SK-N-SH treated with all-trans-retinoic acid at 6 μM for 48 hours (cell line): Measurements from ENCODE around the gene C6orf136.

Source experiments
- ATAC-seq: fragments of 200-7000 bp; cut with Tn5 transposase; 3 replicates; pipeline ENCODE4 v1.9.1; 2020; ENCODE audit warnings: mild to moderate bottlenecking, moderate library complexity
- ARNTL ChIP-seq: fragments of 450-650 bp; formaldehyde crosslinking; IDR thresholded peaks from 2 replicates; pipeline ENCODE4 v1.5.0; 2020; ENCODE audit warnings: low read depth, mild to moderate bottlenecking, moderate library complexity, borderline replicate concordance
- BACH2 ChIP-seq: fragments of 250-450 bp; sonication (Bioruptor Pico); IDR thresholded peaks from 2 replicates; pipeline ENCODE4 v1.9.0; 2021; ENCODE audit warnings: mild to moderate bottlenecking, borderline replicate concordance
- CSRNP3 ChIP-seq: fragments of 250-450 bp; sonication (Bioruptor Pico); IDR thresholded peaks from 2 replicates; pipeline ENCODE4 v1.5.1; 2021; ENCODE audit warnings: mild to moderate bottlenecking, moderate library complexity
- ESRRG ChIP-seq: fragments of 250-450 bp; sonication (Bioruptor Pico); IDR thresholded peaks from 2 replicates; pipeline ENCODE4 v1.6.1; 2021; ENCODE audit warnings: mild to moderate bottlenecking
- GLIS3 ChIP-seq: fragments of 250-450 bp; sonication (Bioruptor Pico); IDR thresholded peaks from 2 replicates; pipeline ENCODE4 v1.5.0; 2020; ENCODE audit warnings: mild to moderate bottlenecking, moderate library complexity
- ISL1 ChIP-seq: fragments of 250-450 bp; sonication (Bioruptor Pico); IDR thresholded peaks from 2 replicates; pipeline ENCODE4 v2.1.2; 2022; ENCODE audit warnings: mild to moderate bottlenecking, moderate library complexity
- PATZ1 ChIP-seq: fragments of 250-450 bp; sonication (Bioruptor Pico); IDR thresholded peaks from 2 replicates; pipeline ENCODE4 v1.8.0; 2020; ENCODE audit warnings: mild to moderate bottlenecking, moderate library complexity, borderline replicate concordance
- POU6F1 ChIP-seq: fragments of 250-450 bp; sonication (Bioruptor Pico); IDR thresholded peaks from 2 replicates; pipeline ENCODE4 v1.8.0; 2021; ENCODE audit warnings: low read depth, mild to moderate bottlenecking, moderate library complexity, borderline replicate concordance
- PPARA ChIP-seq: fragments of 250-450 bp; sonication (Bioruptor Pico); IDR thresholded peaks from 2 replicates; pipeline ENCODE4 v1.5.0; 2020; ENCODE audit warnings: mild to moderate bottlenecking, borderline replicate concordance
- RARB ChIP-seq: fragments of 250-450 bp; sonication (Bioruptor Pico); IDR thresholded peaks from 2 replicates; pipeline ENCODE4 v1.8.0; 2021; ENCODE audit warnings: mild to moderate bottlenecking, moderate library complexity
- SNAI2 ChIP-seq: fragments of 250-450 bp; sonication (Bioruptor Pico); IDR thresholded peaks from 2 replicates; pipeline ENCODE4 v1.5.0; 2020; ENCODE audit warnings: mild to moderate bottlenecking, moderate library complexity
- TCF4 ChIP-seq: fragments of 250-450 bp; sonication (Bioruptor Pico); IDR thresholded peaks from 2 replicates; pipeline ENCODE4 v1.8.0; 2021; ENCODE audit warnings: mild to moderate bottlenecking, moderate library complexity, borderline replicate concordance
- ZC3H10 ChIP-seq: fragments of 250-450 bp; sonication (Bioruptor Pico); IDR thresholded peaks from 2 replicates; pipeline ENCODE4 v1.5.1; 2021; ENCODE audit warnings: mild to moderate bottlenecking, moderate library complexity
- ZFP3 ChIP-seq: fragments of 250-450 bp; sonication (Bioruptor Pico); IDR thresholded peaks from 2 replicates; pipeline ENCODE4 v1.5.0; 2020; ENCODE audit warnings: mild to moderate bottlenecking, moderate library complexity
- ZNF565 ChIP-seq: fragments of 450-650 bp; formaldehyde crosslinking; conservative IDR thresholded peaks from 2 replicates; pipeline ENCODE4 v1.5.0; 2020; ENCODE audit warnings: low read depth, mild to moderate bottlenecking, moderate library complexity
- ZNF70 ChIP-seq: fragments of 450-650 bp; formaldehyde crosslinking; IDR thresholded peaks from 2 replicates; pipeline ENCODE4 v1.5.0; 2020; ENCODE audit warnings: mild to moderate bottlenecking, moderate library complexity
- TF ChIP-seq, protein P1 (sequence below): fragments of 250-450 bp; sonication (Bioruptor Pico); IDR thresholded peaks from 2 replicates; pipeline ENCODE4 v1.5.1; 2020; ENCODE audit warnings: low read depth, mild to moderate bottlenecking, moderate library complexity
- TF ChIP-seq, protein P2 (sequence below): fragments of 250-450 bp; sonication (Bioruptor Pico); IDR thresholded peaks from 2 replicates; pipeline ENCODE4 v1.5.0; 2020; ENCODE audit warnings: mild to moderate bottlenecking, moderate library complexity

C6orf136 gene

GRCh38 chr6:30619561-30619960, 27.4 kb upstream of the C6orf136 start:
- TF ChIP-seq ZFP3 (CRISPR knock-in tag) (no peak), ZNF565 (no peak), SNAI2 (CRISPR knock-in tag) (no peak), BACH2 (CRISPR knock-in tag) (no peak), ARNTL (CRISPR knock-in tag) (no peak)
- ATAC-seq: no peak

DNA sequence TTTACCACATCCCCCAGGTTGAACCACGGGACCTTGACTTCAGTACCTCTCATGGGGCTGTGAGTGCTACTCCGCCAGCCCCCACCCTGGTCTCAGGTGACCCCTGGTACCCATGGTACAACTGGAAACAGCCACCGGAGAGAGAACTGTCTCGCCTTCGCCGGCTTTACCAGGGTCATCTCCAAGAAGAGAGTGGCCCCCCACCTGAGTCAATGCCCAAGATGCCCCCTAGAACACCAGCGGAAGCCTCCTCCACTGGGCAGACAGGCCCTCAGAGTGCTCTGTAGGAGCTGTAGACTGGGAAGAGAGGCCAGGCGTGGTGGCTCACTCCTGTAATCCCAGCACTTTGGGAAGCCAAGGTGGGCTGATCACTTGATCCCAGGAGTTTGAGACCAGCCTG, 21.4 kb upstream of the C6orf136 start:
- no peak for TF ChIP-seq CSRNP3 (CRISPR knock-in tag)
- TF ChIP-seq TCF4 (CRISPR knock-in tag): no peak
- TF ChIP-seq, protein P1, sequence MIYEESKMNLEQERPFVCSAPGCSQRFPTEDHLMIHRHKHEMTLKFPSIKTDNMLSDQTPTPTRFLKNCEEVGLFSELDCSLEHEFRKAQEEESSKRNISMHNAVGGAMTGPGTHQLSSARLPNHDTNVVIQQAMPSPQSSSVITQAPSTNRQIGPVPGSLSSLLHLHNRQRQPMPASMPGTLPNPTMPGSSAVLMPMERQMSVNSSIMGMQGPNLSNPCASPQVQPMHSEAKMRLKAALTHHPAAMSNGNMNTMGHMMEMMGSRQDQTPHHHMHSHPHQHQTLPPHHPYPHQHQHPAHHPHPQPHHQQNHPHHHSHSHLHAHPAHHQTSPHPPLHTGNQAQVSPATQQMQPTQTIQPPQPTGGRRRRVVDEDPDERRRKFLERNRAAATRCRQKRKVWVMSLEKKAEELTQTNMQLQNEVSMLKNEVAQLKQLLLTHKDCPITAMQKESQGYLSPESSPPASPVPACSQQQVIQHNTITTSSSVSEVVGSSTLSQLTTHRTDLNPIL (CRISPR knock-in tag): no peak
- TF ChIP-seq, protein P2, sequence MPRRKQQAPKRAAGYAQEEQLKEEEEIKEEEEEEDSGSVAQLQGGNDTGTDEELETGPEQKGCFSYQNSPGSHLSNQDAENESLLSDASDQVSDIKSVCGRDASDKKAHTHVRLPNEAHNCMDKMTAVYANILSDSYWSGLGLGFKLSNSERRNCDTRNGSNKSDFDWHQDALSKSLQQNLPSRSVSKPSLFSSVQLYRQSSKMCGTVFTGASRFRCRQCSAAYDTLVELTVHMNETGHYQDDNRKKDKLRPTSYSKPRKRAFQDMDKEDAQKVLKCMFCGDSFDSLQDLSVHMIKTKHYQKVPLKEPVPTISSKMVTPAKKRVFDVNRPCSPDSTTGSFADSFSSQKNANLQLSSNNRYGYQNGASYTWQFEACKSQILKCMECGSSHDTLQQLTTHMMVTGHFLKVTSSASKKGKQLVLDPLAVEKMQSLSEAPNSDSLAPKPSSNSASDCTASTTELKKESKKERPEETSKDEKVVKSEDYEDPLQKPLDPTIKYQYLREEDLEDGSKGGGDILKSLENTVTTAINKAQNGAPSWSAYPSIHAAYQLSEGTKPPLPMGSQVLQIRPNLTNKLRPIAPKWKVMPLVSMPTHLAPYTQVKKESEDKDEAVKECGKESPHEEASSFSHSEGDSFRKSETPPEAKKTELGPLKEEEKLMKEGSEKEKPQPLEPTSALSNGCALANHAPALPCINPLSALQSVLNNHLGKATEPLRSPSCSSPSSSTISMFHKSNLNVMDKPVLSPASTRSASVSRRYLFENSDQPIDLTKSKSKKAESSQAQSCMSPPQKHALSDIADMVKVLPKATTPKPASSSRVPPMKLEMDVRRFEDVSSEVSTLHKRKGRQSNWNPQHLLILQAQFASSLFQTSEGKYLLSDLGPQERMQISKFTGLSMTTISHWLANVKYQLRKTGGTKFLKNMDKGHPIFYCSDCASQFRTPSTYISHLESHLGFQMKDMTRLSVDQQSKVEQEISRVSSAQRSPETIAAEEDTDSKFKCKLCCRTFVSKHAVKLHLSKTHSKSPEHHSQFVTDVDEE (CRISPR knock-in tag): no peak
- no peak for TF ChIP-seq SNAI2 (CRISPR knock-in tag)
- TF ChIP-seq ARNTL (CRISPR knock-in tag): no peak
- TF ChIP-seq ESRRG (CRISPR knock-in tag): no peak
- ATAC-seq: no peak

DNA sequence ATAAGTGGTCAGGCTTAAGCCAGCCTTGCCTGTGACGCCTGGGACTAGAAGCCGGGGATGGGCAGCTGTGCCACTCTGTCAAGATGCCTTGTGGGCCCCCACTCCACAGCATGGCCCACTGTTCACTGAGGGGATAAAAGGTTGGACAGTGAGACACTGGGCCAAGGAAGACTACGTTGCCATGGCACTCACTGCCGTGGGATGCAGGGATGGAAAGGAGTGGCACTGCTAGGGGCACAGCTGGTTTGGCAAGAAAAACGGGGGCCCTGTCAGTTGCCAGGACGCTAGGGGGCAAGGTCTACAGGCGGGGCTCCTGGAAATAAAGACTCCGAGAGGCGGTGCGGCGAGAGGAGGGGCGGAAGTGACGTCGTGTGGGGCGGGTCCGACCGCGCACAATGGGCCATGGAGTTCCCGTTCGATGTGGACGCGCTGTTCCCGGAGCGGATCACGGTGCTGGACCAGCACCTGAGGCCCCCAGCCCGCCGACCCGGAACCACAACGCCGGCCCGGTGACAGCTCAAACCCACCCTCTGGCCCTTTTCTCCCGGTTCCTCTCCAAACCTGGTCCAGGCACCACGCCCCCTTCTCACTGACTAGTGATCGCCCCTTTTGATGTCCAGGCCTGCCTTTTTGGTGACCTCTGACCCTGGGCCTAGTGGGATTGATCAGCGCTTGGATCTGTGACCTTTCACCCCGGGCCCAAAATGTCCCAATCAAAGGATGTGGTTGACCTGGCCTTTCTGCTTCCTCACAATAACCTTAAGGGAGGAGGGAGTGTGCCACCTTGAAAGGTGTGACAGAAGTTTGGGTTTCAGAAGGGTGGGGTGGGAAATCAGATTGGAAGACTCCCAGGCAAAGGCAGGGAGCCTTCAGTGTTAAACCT, 20.2 kb upstream of the C6orf136 start, which contains the start of gene ATAT1:
ATAT1 (plus strand) TSS at position 391 of the 883 bp plus-strand sequence.
- TF ChIP-seq, protein P1 (CRISPR knock-in tag): no peak
- TF ChIP-seq, all 23 proteins: peak for 0
- ATAC-seq: peak; percentile 98

GRCh38 chr6:30635834-30636233, 11.1 kb upstream of the C6orf136 start:
- ATAC-seq: no peak
- TF ChIP-seq ESRRG (CRISPR knock-in tag): no peak
- TF ChIP-seq GLIS3 (CRISPR knock-in tag): no peak
- TF ChIP-seq ZNF565: no peak
- no peak for TF ChIP-seq PPARA
- TF ChIP-seq ZNF70: no peak
- no peak for TF ChIP-seq PATZ1
- TF ChIP-seq TCF4 (CRISPR knock-in tag): no peak
- no peak for TF ChIP-seq POU6F1 (CRISPR knock-in tag)
- no peak for TF ChIP-seq ZFP3 (CRISPR knock-in tag)
- TF ChIP-seq SNAI2 (CRISPR knock-in tag): no peak
- TF ChIP-seq, protein P2 (CRISPR knock-in tag): no peak
- TF ChIP-seq RARB (CRISPR knock-in tag): no peak
- no peak for TF ChIP-seq ZC3H10 (CRISPR knock-in tag)
- no peak for TF ChIP-seq ISL1
- no peak for TF ChIP-seq BACH2 (CRISPR knock-in tag)
